Adrenal gland (tissue), 12 donors: Measurements from ENCODE around the gene SLC25A22. TPM values are rescaled to one million over a fixed set of nuclear protein-coding genes. Genes with fewer than 3 reads are reported as not detected.

Experiments used
- DNase-seq, 7 donors: peaks; one replicate each; pipeline ENCODE4 v3.0.0-alpha.2; 2019 to 2020
- H3K27ac ChIP-seq, 5 donors: fragments of 200-600 bp; sonication (generic) in 4 of 5; 1 replicate in 3 of 5; 2 replicates in 2 of 5; pipeline versions ENCODE4 v1.5.1 to v1.8.0; 2016 to 2020; ENCODE audit warnings: mild to moderate bottlenecking in 1 of 5
- H3K27me3 ChIP-seq: fragments of 200-600 bp; 2 replicates; pipeline ENCODE4 v1.8.0; 2021
- H3K36me3 ChIP-seq, 2 donors: fragments of 200-600 bp; replicated peaks in 1 of 2; 1 replicate in 1 of 2; 2 replicates in 1 of 2; pipeline versions ENCODE4 v1.5.1 to v1.8.0; 2018 to 2022
- H3K4me1 ChIP-seq, 2 donors: fragments of 200-600 bp; replicated peaks in 1 of 2; 1 replicate in 1 of 2; 2 replicates in 1 of 2; pipeline versions ENCODE4 v1.5.1 to v1.8.0; 2018 to 2021
- H3K4me3 ChIP-seq, 4 donors: fragments of 200-600 bp; sonication (generic) in 3 of 4; one replicate each; pipeline ENCODE4 v1.5.1; 2016 to 2018
- H3K9me3 ChIP-seq, 3 donors: fragments of 200-600 bp; sonication (generic) in 1 of 3; replicated peaks in 1 of 3; 1 replicate in 2 of 3; 2 replicates in 1 of 3; pipeline versions ENCODE4 v1.5.1 to v1.8.0; 2016 to 2021
- POLR2A ChIP-seq, 2 donors: fragments of 450-650 bp; IDR thresholded peaks; one replicate each; pipeline ENCODE4 v1.6.1; 2017; ENCODE audit warnings: antibody characterized with exemption in 2 of 2, mild to moderate bottlenecking in 2 of 2, moderate library complexity in 1 of 2
- WGBS, 4 donors: extraction: QIAGEN DNeasy Blood & Tissue Kit in 2 of 4; methylation state at CpG; one replicate each; pipeline versions ENCODE4 v1.1.5 to v1.1.7; 2013 to 2017; 5-methylcytosine and 5-hydroxymethylcytosine counted together
- intact Hi-C, 2 donors: fragments of 100-400 bp; cut with DNase I; formaldehyde crosslinking; loops; one replicate each; pipeline versions ENCODE4 v1.14.1 to v1.15.0; 2022 to 2023
- polyA plus RNA-seq, 3 donors: library from polyadenylated mRNA; stranded (reverse); fragments of 200-250 nt in 2 of 3; fragments of 350-450 nt in 1 of 3; fragmentation: Illumina TruSeq in 1 of 3; extraction: RNeasy Lipid Tissue Mini Kit (QIAGEN cat#74804) in 1 of 3; gene quantifications; one replicate each; pipeline ENCODE4 v1.2.3, GENCODE V29; 2013 to 2014
- total RNA-seq, 9 donors: library from RNA; depleted of rRNA in 4 of 9; stranded (reverse); fragments of >200 nt in 4 of 9; fragments of 120-200 nt in 1 of 9; fragmentation: NEBNext Ultra II Directional in 1 of 9; extraction: Animal tissue kit (Norgen Biotek cat#: 25700) in 1 of 9; gene quantifications; one replicate each; pipeline versions ENCODE4 v1.1.0 to v1.2.4, GENCODE V29; 2013 to 2023
- TF ChIP-seq, protein P1 (sequence below), 6 experiments: fragments of 450-650 bp in 4 of 6; fragments of 200-600 bp in 2 of 6; sonication (generic) in 1 of 6; IDR thresholded peaks; 1 replicate in 5 of 6; 2 replicates in 1 of 6; pipeline versions ENCODE4 v1.5.1 to v1.8.0; 2016 to 2021; ENCODE audit warnings: antibody characterized with exemption in 6 of 6, mild to moderate bottlenecking in 2 of 6, moderate library complexity in 1 of 6
- donor health status: healthy with polysubstance abuse.
- donor health status: Bipolar disorder and iron deficiency.
- donor health status: DM: yes; HTN: yes; CAD: no.
- donor health status: DM: no; HTN: no; CAD: no.
- donor health status: DM: no; HTN: no; CAD: no.
- donor health status: DM: yes; HTN: yes; CAD: no.

The SLC25A22 gene
- total and polyA plus RNA-seq, 12 donors = 7.7 to 41.3 (median 15.3) TPM

DNA sequence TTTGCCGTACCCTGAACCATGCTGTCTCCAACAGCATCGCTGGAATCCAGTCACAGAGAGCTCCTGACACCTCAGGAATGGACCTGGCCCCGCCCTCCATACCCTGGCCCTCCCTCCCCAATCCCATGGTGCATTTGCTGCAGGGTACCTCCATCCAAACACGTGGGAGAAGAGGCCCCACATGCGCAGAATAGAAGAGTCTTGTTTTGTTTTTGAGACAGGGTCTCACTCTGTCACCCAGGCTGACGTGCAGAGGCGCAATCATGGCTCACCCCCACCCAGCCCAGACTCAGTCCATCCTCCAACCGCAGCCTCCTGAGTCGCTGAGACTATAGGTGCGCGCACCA lies 18.3 kb upstream of the SLC25A22 start:
- no peak overlapping the region for H3K4me3 ChIP-seq
- H3K27me3 ChIP-seq = no peaks in the 10 kb centered on the region
- TF ChIP-seq POLR2A (IDR thresholded peaks at IDR 0.05) = no peak
- TF ChIP-seq, protein P1, sequence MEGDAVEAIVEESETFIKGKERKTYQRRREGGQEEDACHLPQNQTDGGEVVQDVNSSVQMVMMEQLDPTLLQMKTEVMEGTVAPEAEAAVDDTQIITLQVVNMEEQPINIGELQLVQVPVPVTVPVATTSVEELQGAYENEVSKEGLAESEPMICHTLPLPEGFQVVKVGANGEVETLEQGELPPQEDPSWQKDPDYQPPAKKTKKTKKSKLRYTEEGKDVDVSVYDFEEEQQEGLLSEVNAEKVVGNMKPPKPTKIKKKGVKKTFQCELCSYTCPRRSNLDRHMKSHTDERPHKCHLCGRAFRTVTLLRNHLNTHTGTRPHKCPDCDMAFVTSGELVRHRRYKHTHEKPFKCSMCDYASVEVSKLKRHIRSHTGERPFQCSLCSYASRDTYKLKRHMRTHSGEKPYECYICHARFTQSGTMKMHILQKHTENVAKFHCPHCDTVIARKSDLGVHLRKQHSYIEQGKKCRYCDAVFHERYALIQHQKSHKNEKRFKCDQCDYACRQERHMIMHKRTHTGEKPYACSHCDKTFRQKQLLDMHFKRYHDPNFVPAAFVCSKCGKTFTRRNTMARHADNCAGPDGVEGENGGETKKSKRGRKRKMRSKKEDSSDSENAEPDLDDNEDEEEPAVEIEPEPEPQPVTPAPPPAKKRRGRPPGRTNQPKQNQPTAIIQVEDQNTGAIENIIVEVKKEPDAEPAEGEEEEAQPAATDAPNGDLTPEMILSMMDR (IDR thresholded peaks at IDR 0.05) = no peak
- intact Hi-C loops = no loop called here
- H3K36me3 ChIP-seq = peaks cover 0 to 24% of the 10 kb centered on the region in 2 donors
- no peak overlapping the region for H3K27ac ChIP-seq
- WGBS, 4 donors = 84 to 88% (median 86%) methylated on average over 8 to 11 of the region's 11 CpGs
- H3K4me1 ChIP-seq = peaks cover 20 to 25% of the 10 kb centered on the region in 2 donors
- no peak for DNase-seq
- no peaks in the 10 kb centered on the region for H3K9me3 ChIP-seq

DNA sequence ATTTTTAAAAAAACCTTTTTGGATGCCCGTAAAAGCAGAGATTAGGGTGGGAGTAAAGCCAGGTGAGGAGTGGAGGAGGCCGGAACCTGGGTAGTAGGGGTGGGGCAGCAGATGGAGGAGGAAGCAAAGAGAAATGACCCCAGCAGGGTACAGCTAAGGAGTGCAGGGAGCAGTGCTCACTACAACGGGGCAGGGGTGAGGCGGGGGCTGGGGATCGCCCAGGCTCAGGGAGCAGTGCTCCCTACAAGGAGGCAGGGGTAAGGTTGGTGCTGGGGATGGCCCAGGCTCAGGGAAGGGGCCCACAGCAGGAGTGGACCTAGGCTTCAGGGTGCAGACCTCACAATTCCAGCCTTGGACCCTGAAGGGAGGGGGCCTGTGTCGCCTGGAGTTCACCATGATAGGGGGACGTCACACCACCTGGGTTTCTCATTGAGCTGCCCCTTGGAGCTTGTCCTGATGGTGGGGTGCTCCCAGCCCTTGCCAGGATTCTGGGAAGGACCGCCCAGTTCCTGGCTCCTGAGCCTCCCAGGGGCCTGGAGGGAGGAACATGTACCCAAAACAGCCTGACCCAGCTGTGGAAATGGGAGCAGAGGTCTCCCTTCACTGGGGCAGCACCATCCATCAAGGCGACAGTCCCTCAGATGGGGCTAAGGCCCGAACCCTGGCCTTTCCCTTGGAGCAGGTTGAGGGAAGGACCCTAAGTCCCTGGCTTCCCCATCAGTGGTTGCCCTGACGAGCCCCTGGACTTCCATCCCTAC lies 17.8 kb upstream of the SLC25A22 start:
- H3K36me3 ChIP-seq = peaks cover 0 to 26% of the 10 kb centered on the region in 2 donors
- H3K27me3 ChIP-seq = no peaks in the 10 kb centered on the region
- no peaks in the 10 kb centered on the region for H3K9me3 ChIP-seq
- no peak for DNase-seq
- intact Hi-C loops = no loop called here
- no peak overlapping the region for H3K4me3 ChIP-seq
- no peak overlapping the region for H3K27ac ChIP-seq
- WGBS, 4 donors = 81 to 89% (median 87%) methylated on average over 9 to 11 of the region's 11 CpGs
- peaks cover 20 to 25% of the 10 kb centered on the region in 2 donors for H3K4me1 ChIP-seq
- no peak for TF ChIP-seq POLR2A (IDR thresholded peaks at IDR 0.05)
- TF ChIP-seq, protein P1 (IDR thresholded peaks at IDR 0.05) = no peak

DNA sequence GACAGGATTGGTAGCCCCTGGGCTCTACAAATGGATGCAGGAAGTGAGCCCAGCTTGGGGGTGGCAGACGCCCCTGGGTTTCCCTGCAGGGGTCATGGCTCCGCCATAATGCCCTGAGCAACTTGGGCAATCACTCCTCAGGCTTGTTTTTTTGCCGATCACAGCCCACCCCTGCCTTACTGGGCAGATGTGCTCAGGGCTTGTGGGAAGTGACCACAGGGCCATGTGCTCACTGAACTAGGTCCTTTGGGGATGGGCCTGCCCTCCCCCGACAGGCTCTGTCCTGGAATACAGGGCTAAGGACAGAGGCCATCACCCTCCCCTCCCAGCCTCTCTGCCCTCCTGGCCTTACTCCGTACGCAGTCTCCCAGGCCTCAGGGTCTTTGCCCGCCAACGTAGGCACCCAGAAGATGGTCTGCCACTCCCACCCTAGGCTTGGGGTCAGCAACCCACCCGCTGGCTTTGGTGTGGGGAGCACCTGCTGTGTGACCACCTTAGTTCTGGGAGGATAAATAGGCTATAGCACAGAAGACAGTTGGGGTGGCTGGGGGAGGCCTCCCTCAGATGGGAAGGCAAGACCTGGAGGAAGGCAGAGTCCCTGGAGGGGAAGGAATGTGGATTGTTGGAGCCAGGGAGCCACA lies 15.5 kb upstream of the SLC25A22 start:
- TF ChIP-seq, protein P1 (IDR thresholded peaks at IDR 0.05) = no peak
- no peak for TF ChIP-seq POLR2A (IDR thresholded peaks at IDR 0.05)
- Histone ChIP-seq H3K27ac (no peak overlapping the region), H3K27me3 (no peaks in the 10 kb centered on the region), H3K4me3 (no peak overlapping the region), H3K36me3 (peaks cover 0 to 26% of the 10 kb centered on the region in 2 donors), H3K4me1 (peaks cover 17 to 23% of the 10 kb centered on the region in 2 donors), H3K9me3 (no peaks in the 10 kb centered on the region)
- intact Hi-C loops = no loop called here
- no peak for DNase-seq
- WGBS, 4 donors = 81 to 90% (median 86%) methylated on average over 6 to 9 of the region's 9 CpGs

DNA sequence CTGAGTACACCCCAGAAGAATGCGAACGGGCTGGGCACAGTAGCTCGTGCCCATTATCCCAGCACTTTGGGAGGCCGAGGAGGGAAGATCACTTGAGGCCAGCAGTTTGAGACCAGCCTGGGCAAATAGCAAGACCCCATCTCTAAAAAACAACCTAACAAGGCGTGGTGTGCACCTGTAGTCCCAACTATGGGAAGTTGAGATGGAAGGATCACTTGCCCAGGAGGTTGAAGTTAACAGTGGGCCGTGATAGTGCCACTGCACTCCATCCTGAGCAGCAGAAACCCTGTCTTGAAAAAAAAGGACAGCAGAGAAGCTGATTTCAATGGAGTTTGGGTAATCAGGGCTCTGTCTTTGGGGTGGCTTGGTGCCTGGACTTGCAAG lies 15.0 kb upstream of the SLC25A22 start:
- Histone ChIP-seq H3K27ac (no peak overlapping the region), H3K27me3 (no peaks in the 10 kb centered on the region), H3K36me3 (peaks cover 0 to 26% of the 10 kb centered on the region in 2 donors), H3K4me1 (peaks cover 20 to 27% of the 10 kb centered on the region in 2 donors), H3K4me3 (no peak overlapping the region), H3K9me3 (no peaks in the 10 kb centered on the region)
- intact Hi-C loops = no loop called here
- TF ChIP-seq, protein P1 (IDR thresholded peaks at IDR 0.05) = no peak
- no peak for TF ChIP-seq POLR2A (IDR thresholded peaks at IDR 0.05)
- 88 to 91% (median 89%) methylated on average over 6 of the region's 6 CpGs for WGBS, 4 donors
- no peak for DNase-seq
